ENCODE results near the gene HMGCLL1. TPM values are rescaled to one million over a fixed set of nuclear protein-coding genes. Genes with fewer than 3 reads are reported as not detected.

HMGCLL1 gene
- total RNA-seq, 2 donors from 2014 or later: 3.0 to 5.7 TPM

GRCh38 chr6:55499591-55499990 lies 79.4 kb downstream of the HMGCLL1 start:
- Histone ChIP-seq H3K4me1 (replicated peaks) (no peaks in the 10 kb centered on the region), H3K36me3 (no peaks in the 10 kb centered on the region), H3K27me3 (replicated peaks; ENCODE audit: insufficient read depth) (no peaks in the 10 kb centered on the region), H3K9me3 (no peaks in the 10 kb centered on the region), H3K27ac (no peak overlapping the region), H3K4me3 (no peak overlapping the region)
- TF ChIP-seq POLR2A (IDR thresholded peaks at IDR 0.05): no peak
- no peak for TF ChIP-seq POLR2AphosphoS5 (IDR thresholded peaks at IDR 0.05)
- TF ChIP-seq CTCF (IDR thresholded peaks at IDR 0.05): no peak
- intact Hi-C loops (cut with DNase I): no loop called here
- no peak for DNase-seq (ENCODE audit: low spot score)

- TF ChIP-seq CTCF (IDR thresholded peaks at IDR 0.05) (no peak), POLR2AphosphoS5 (IDR thresholded peaks at IDR 0.05) (no peak), POLR2A (IDR thresholded peaks at IDR 0.05) (no peak)
- Histone ChIP-seq H3K4me3 (no peak overlapping the region), H3K27ac (no peak overlapping the region), H3K9me3 (no peaks in the 10 kb centered on the region), H3K4me1 (replicated peaks) (no peaks in the 10 kb centered on the region), H3K27me3 (replicated peaks; ENCODE audit: insufficient read depth) (no peaks in the 10 kb centered on the region), H3K36me3 (no peaks in the 10 kb centered on the region)
- 83% methylated on average over 3 of the region's 3 CpGs for WGBS
- DNase-seq (ENCODE audit: low spot score): no peak
- intact Hi-C loops (cut with DNase I): no loop called here
Observed at GRCh38 chr6:55497694-55498093, 81.3 kb downstream of the HMGCLL1 start.

- WGBS: 89% methylated on average over 1 of the region's 1 CpG
- no peaks in the 10 kb centered on the region for H3K9me3 ChIP-seq
- no peak for DNase-seq (ENCODE audit: low spot score)
- H3K36me3 ChIP-seq: no peaks in the 10 kb centered on the region
- intact Hi-C loops (cut with DNase I): no loop called here
- H3K27me3 ChIP-seq (replicated peaks; ENCODE audit: insufficient read depth): no peaks in the 10 kb centered on the region
- no peaks in the 10 kb centered on the region for H3K4me1 ChIP-seq (replicated peaks)
- H3K4me3 ChIP-seq: no peak overlapping the region
- no peak overlapping the region for H3K27ac ChIP-seq
- TF ChIP-seq POLR2A (IDR thresholded peaks at IDR 0.05) (no peak), POLR2AphosphoS5 (IDR thresholded peaks at IDR 0.05) (no peak), CTCF (IDR thresholded peaks at IDR 0.05) (no peak)
Observed at GRCh38 chr6:55496201-55496600, 82.8 kb downstream of the HMGCLL1 start.

- no peak for DNase-seq (ENCODE audit: low spot score)
- TF ChIP-seq POLR2AphosphoS5 (IDR thresholded peaks at IDR 0.05) (no peak), CTCF (IDR thresholded peaks at IDR 0.05) (no peak), POLR2A (IDR thresholded peaks at IDR 0.05) (no peak)
- H3K9me3 ChIP-seq: no peaks in the 10 kb centered on the region
- no peaks in the 10 kb centered on the region for H3K36me3 ChIP-seq
- no peak overlapping the region for H3K27ac ChIP-seq
- intact Hi-C loops (cut with DNase I): no loop called here
- no peaks in the 10 kb centered on the region for H3K27me3 ChIP-seq (replicated peaks; ENCODE audit: insufficient read depth)
- WGBS: 69% methylated on average over 3 of the region's 3 CpGs
- H3K4me1 ChIP-seq (replicated peaks): no peaks in the 10 kb centered on the region
- H3K4me3 ChIP-seq: no peak overlapping the region
Observed at GRCh38 chr6:55495277-55495676, 83.7 kb downstream of the HMGCLL1 start.

- 18% methylated on average over 2 of the region's 2 CpGs for WGBS
- no peak overlapping the region for H3K4me3 ChIP-seq
- no peaks in the 10 kb centered on the region for H3K36me3 ChIP-seq
- H3K27ac ChIP-seq: no peak overlapping the region
- H3K9me3 ChIP-seq: no peaks in the 10 kb centered on the region
- no peaks in the 10 kb centered on the region for H3K4me1 ChIP-seq (replicated peaks)
- no peak for TF ChIP-seq CTCF (IDR thresholded peaks at IDR 0.05)
- no peak for TF ChIP-seq POLR2AphosphoS5 (IDR thresholded peaks at IDR 0.05)
- TF ChIP-seq POLR2A (IDR thresholded peaks at IDR 0.05): no peak
- no peak for DNase-seq (ENCODE audit: low spot score)
- H3K27me3 ChIP-seq (replicated peaks; ENCODE audit: insufficient read depth): no peaks in the 10 kb centered on the region
- intact Hi-C loops (cut with DNase I): no loop called here
Observed at GRCh38 chr6:55494411-55494810, 84.6 kb downstream of the HMGCLL1 start.

All from prostate gland (tissue), 2 donors.